Astrocyte of the spinal cord (primary cell): ENCODE results near the gene NEU3.

ENCODE experiments used
- DNase-seq: peaks from one replicate; pipeline ENCODE4 v3.0.0; 2011; ENCODE audit warnings: low read depth, low spot score
- H3K4me3 ChIP-seq: 2 replicates; pipeline ENCODE4 v1.5.1; 2011; ENCODE audit warnings: low read depth, mild to moderate bottlenecking, low read length, moderate library complexity
- in situ Hi-C: cut with HindIII; loops from 2 replicates; pipeline ENCODE4 v1.10.0; 2017; ENCODE audit warnings: low sequenced_read_pairs
- TF ChIP-seq, protein P1 (sequence below): IDR thresholded peaks from 2 replicates; pipeline ENCODE4 v1.5.1; 2012; ENCODE audit warnings: low read depth, mild to moderate bottlenecking, low read length, inconsistent platforms

NEU3 gene

DNA sequence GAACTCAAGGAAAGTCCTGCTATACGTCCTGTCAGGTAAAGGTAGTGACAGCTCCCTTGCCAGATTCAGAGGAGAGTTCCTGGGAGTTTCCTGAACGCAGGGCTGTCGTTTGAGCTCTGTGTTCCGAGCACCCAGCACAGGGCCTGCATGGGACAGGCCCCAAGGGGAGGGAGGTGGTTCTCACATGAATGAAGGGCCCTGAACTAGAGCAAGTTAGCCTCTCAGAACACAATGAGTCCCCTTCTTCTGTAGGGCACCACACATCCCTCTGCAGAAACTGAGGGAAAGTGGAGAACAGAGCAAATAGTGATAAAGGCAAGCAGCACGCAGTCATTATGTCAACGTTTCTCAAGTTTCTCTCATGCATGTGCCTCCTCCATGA is 35.3 kb downstream of the NEU3 start:
- DNase-seq = no peak
- TF ChIP-seq, protein P1, sequence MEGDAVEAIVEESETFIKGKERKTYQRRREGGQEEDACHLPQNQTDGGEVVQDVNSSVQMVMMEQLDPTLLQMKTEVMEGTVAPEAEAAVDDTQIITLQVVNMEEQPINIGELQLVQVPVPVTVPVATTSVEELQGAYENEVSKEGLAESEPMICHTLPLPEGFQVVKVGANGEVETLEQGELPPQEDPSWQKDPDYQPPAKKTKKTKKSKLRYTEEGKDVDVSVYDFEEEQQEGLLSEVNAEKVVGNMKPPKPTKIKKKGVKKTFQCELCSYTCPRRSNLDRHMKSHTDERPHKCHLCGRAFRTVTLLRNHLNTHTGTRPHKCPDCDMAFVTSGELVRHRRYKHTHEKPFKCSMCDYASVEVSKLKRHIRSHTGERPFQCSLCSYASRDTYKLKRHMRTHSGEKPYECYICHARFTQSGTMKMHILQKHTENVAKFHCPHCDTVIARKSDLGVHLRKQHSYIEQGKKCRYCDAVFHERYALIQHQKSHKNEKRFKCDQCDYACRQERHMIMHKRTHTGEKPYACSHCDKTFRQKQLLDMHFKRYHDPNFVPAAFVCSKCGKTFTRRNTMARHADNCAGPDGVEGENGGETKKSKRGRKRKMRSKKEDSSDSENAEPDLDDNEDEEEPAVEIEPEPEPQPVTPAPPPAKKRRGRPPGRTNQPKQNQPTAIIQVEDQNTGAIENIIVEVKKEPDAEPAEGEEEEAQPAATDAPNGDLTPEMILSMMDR = no peak
- H3K4me3 ChIP-seq = no peak overlapping the region
- in situ Hi-C loops = no loop called here

DNA sequence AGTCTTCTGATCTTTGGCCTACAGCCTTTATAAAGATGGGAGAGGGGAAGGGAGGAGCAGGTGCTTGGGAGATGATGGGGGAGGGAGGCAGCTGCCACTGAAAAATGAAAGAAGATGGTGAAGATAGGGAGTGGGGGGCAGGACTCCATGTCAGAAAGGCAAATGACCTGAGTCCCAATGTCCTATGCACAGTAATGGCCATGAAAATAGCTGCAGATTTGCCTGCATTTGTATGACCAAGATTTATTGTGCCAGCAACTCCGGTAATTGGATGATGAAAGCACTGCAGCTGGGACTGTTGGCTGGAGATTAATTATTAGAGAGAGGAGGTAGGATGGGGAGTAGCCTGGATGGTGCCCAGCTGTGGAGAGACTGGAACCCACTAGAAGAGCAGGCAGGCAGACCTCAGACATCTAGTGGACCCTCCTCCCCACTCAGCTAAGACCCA is 36.1 kb downstream of the NEU3 start:
- no peak for DNase-seq
- TF ChIP-seq, protein P1 = no peak
- in situ Hi-C loops = no loop called here
- H3K4me3 ChIP-seq = no peak overlapping the region

DNA sequence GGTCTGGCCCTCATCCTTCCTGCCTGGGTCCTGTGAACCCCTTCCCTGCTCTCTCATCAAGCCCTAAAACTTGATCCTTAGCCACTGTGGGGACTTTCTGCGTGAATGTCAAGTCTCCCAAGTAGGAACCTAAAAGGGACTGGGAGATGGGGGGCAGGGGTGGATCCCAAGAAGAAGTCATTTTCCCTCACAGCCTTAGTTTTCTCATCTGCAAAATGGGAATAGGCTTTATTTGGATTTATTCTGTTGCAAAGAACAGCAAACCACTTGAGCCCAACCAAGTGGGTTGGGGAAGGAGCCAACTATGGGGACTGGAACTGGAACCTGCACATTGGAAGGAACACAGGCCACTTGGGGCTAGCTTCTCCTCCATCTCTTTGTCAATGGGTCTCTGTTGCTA is 36.8 kb downstream of the NEU3 start:
- TF ChIP-seq, protein P1 = no peak
- no peak overlapping the region for H3K4me3 ChIP-seq
- DNase-seq = no peak
- in situ Hi-C loops = no loop called here

DNA sequence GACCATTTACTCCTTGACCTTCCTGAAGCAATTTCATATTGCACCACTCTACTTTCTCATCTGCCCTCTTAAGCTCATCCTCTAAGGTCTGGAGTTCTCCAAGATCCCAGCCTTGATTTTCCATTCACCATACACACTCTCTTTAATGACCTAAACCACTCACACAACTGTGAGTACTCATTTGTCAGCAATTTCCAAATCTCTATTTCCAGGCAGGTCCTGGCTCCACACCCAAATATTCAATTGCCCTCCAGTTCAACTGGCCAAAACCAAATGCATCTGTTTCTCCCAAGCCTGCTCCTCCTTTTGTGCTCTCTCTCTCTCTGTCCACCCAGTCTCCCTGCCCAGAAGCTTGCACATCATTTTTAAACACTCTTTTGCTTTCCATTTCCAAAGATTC is 39.6 kb downstream of the NEU3 start:
- in situ Hi-C loops = no loop called here
- no peak overlapping the region for H3K4me3 ChIP-seq

DNA sequence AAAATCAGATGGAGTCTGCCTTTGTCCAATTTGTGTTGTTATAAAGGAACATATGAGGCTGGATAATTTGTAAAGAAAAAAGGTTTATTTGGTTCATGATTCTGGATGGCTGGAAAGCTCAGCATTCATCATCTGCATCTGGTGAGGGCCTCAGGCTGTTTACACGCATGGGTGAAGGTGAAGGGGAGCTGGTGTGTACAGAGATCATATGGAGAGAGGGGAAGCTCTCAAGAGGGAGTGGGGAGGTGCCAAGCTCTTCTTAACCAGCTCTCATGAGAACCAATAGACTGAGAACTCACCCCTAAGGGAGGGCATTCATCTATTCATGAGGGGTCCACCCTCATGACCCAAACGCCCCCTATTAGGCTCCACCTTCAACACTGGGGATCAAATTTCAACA is 40.0 kb downstream of the NEU3 start:
- H3K4me3 ChIP-seq = no peak overlapping the region
- in situ Hi-C loops = no loop called here
- TF ChIP-seq, protein P1 = no peak
- no peak for DNase-seq

More for the DNA sequence above, 39.6 kb downstream of the NEU3 start:
- DNase-seq = no peak
- TF ChIP-seq, protein P1 = no peak

DNA sequence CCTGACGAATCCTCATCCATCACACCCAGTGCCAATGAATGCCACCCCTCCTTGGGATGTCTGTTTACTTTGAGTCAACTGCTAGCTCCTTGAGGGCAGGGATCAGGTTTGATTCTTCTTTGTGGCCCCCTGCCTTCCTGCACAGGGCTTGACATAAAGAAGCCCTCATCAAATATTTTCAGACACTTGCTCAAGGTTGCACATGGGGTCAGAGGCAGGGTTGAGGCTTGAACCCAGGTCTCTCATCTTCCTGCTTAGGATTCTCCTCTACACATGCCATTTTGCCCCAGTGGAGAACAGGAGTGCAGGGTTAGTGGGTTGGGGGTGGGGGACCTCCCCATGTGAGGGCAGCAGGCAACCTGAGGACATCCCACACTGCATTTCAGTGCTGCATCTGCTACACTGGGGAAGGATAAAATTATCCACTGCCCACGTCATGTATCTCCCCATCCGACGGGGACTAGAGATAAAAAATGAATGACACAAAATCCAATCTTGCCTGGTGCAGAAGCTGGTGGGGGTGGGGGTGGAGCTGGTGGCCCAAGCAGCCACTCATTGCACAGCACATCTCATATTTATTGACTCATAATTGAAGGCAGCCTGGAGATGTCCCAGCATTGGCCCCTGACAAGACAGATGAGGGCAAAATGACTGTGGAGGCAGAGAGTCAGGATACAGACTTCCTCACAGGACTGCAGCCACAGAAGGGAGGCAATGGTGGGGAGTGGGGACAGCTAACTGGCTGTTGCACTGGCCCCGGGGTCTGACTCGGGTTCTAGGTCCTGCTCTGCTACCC is 41.3 kb downstream of the NEU3 start:
- DNase-seq = no peak
- TF ChIP-seq, protein P1 = no peak
- in situ Hi-C loops = no loop called here
- no peak overlapping the region for H3K4me3 ChIP-seq
